Neural crest cell (in vitro differentiated cells): Measurements from ENCODE around the gene CACNA2D4. TPM values are rescaled to one million over a fixed set of nuclear protein-coding genes. Genes with fewer than 3 reads are reported as not detected.

Experiments used
- DNase-seq: peaks from one replicate; pipeline ENCODE4 v3.0.0; 2021; ENCODE audit warnings: low read depth, mixed read lengths, low spot score
- H3K27ac Mint-ChIP-seq: one replicate; pipeline ENCODE4 v1.8.0; 2021; ENCODE audit warnings: mild to moderate bottlenecking, mixed read lengths; ENCODE audit not compliant: unreplicated experiment
- H3K27me3 Mint-ChIP-seq: 2 replicates; pipeline ENCODE4 v1.8.0; 2021; ENCODE audit warnings: low read depth, mild to moderate bottlenecking, mixed read lengths
- H3K36me3 Mint-ChIP-seq: 2 replicates; pipeline ENCODE4 v1.8.0; 2021; ENCODE audit warnings: low read depth, mild to moderate bottlenecking, mixed read lengths
- H3K4me1 Mint-ChIP-seq: 2 replicates; pipeline ENCODE4 v1.8.0; 2021; ENCODE audit warnings: mixed read lengths
- H3K4me3 Mint-ChIP-seq: one replicate; pipeline ENCODE4 v1.8.0; 2021; ENCODE audit warnings: mild to moderate bottlenecking, mixed read lengths
- H3K9me3 Mint-ChIP-seq: 2 replicates; pipeline ENCODE4 v1.8.0; 2021; ENCODE audit warnings: mixed read lengths
- total RNA-seq: library from RNA; stranded (reverse); gene quantifications from 2 replicates; pipeline ENCODE4 v1.2.1, GENCODE V29; 2021
- TF ChIP-seq, protein P1 (sequence below): fragments of 200-600 bp; sonication (generic); conservative IDR thresholded peaks from 2 replicates; pipeline ENCODE4 v1.5.0; 2021; ENCODE audit warnings: antibody characterized with exemption, mild to moderate bottlenecking

The CACNA2D4 gene
- total RNA-seq, 1 donor from 2014 or later = 0.72 TPM

DNA sequence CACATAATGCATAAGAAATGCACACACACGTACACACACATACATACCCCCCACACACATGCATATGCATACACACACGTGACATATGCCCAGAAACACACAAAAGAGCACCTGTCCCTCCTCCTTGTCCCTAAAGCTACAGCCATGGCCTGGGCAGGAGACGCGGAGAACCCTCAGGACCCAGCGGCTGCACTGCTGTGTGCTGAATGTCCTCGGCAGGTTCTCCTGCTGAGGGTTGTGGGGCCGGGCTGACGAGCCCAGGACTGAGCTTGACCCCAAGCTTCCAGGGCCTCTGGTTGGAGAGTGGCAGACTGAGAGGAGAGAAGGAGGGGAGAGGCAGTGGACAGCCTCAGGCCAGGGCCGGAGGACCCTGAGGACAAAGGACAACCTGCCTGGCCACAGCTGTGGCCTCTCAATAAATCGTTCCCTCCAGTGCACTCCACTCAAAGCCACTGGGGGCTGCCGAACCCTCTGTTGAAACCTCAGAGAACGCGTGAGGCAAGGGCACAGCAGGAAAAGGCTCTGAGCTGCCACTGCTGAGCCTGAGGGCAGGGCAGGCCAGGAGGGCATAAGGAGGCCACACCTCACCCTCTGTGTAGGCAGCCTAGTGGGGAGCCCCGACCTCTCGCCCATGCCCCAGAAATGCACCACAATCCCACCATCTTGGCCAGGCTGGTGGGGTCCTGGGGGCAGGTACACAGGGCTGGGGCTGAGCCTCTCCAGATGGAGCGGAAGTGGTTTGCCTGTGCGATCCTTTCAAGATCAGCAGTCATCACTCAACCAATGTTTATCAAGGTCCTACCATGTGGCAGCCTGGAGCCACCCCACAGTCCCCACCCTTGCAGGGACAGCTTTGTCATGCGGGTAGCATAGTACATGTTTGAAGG, 3.1 kb downstream of the CACNA2D4 start:
- Mint-ChIP-seq H3K27ac (no peak overlapping the region), H3K9me3 (no peaks in the 10 kb centered on the region), H3K36me3 (no peaks in the 10 kb centered on the region), H3K27me3 (no peaks in the 10 kb centered on the region), H3K4me3 (no peak overlapping the region), H3K4me1 (peaks cover 38% of the 10 kb centered on the region)
- TF ChIP-seq, protein P1, sequence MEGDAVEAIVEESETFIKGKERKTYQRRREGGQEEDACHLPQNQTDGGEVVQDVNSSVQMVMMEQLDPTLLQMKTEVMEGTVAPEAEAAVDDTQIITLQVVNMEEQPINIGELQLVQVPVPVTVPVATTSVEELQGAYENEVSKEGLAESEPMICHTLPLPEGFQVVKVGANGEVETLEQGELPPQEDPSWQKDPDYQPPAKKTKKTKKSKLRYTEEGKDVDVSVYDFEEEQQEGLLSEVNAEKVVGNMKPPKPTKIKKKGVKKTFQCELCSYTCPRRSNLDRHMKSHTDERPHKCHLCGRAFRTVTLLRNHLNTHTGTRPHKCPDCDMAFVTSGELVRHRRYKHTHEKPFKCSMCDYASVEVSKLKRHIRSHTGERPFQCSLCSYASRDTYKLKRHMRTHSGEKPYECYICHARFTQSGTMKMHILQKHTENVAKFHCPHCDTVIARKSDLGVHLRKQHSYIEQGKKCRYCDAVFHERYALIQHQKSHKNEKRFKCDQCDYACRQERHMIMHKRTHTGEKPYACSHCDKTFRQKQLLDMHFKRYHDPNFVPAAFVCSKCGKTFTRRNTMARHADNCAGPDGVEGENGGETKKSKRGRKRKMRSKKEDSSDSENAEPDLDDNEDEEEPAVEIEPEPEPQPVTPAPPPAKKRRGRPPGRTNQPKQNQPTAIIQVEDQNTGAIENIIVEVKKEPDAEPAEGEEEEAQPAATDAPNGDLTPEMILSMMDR = no peak
- peak; percentile 1 for DNase-seq

DNA sequence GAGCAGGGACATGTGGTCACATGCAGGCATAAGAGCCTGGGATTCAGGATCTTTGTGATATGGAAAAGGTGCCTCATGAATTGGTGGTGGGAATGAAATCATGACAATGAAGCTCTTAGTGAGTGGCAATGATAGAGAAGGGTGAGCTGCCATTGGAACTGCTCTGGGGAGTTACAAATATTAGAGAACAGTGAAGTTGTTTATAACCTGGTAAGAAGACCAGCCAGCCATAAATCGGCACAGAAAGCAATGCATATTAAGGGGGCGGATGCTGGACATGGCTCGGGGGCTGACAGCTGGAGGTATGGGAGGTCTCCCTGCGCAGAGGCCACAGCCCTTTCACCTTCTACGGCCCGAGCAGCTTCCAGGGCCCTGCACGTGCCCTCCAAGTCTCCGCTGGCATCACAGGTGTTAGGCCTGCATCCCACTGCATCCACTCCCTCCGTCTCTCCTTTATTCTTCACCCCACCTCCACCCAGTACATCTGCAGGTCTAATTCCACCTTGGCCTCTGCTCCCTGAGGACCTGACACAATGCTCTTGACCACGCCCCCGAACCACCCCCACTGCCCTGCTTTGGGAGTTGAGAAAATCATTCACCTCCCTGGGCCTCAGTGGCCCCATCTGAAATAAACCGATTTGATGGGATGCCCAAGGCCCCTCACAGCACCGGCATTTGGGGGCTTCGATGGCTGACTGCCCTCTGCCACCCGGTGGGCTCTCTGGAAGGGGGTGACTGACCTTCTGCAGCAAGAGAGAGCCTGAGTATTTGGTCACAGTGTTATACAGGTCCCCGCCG, 4.1 kb downstream of the CACNA2D4 start:
- no peaks in the 10 kb centered on the region for H3K27me3 Mint-ChIP-seq
- H3K4me1 Mint-ChIP-seq = peaks cover 37% of the 10 kb centered on the region
- H3K36me3 Mint-ChIP-seq = no peaks in the 10 kb centered on the region
- H3K27ac Mint-ChIP-seq = no peak overlapping the region
- H3K4me3 Mint-ChIP-seq = no peak overlapping the region
- DNase-seq = peak; percentile 0
- TF ChIP-seq, protein P1 = no peak
- no peaks in the 10 kb centered on the region for H3K9me3 Mint-ChIP-seq

DNA sequence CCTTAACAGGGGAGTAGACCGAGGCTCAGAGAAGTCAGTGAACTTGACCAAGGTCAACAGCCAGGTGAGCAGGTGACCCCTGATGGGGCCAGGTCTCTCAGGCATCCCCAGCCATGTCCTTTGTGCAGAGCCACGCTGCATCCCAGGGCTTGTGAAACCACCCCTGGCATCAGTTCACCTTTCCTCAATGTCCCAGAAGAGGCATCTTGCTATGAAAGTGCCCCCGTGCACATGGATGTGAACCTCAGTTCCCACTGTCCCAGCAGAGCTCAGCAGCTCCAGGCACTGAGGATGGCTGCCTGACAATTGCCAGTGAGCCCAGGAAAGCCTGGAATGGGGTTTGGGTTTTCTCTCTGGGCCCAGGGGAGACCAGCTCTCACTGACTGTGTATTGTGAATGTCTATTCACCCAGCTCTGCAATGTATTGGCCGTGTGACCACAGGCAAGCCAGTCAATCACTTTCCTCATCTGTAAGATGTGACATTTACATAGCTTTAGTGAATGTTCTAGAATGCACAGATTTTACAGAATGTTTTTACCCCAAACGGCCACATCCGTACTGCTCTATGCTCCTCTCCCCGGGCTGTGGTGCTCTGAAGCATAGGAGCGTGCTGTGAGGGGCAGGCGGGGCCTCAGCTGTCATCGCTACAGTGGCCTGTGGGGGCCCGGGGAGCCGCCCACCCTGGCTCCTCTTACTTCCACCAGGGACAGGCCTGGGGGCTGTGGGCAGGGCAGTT, 4.9 kb downstream of the CACNA2D4 start:
- DNase-seq = no peak
- Mint-ChIP-seq H3K9me3 (no peaks in the 10 kb centered on the region), H3K4me3 (no peak overlapping the region), H3K4me1 (peaks cover 33% of the 10 kb centered on the region), H3K36me3 (no peaks in the 10 kb centered on the region), H3K27me3 (no peaks in the 10 kb centered on the region), H3K27ac (no peak overlapping the region)
- TF ChIP-seq, protein P1 = no peak

DNA sequence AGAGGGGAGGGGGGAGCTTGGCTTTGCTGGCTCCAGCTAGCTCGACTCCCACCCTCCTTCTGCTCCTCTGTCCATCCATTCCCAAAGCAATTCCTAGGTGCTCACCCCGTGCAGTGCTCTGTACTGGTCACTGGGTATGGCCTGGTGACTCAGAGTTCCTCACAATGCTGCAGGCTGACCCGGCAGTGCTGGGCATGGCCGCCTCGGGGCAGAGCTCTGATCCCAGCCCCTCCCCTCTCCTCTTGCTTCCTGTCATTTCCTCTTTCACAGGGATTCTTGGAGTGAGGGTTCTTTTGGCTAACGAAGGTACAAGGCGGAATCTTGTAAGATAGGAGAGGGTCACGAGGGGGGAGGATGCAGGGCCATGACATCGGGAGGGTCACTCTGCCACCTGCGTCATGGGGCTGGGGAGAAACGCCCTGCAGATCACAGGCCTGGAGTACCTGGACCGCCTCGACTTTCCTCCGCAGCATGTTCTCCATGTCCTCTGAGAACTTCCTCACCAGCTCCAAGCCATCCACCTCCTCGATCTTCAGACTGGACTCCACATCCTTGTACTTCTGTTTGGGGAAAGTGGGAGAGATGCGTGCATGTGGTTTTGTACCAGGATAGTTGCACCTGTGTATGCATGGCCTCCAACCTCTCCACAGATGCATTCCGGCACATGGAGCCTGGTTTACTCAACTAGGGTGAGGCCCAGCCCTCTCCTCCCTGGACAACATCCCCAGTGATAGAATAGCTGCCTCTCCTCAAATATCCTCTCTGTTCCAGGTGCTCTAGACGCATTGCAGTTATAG, 5.7 kb downstream of the CACNA2D4 start:
- no peak for DNase-seq
- peaks cover 33% of the 10 kb centered on the region for H3K4me1 Mint-ChIP-seq
- H3K36me3 Mint-ChIP-seq = no peaks in the 10 kb centered on the region
- no peak overlapping the region for H3K4me3 Mint-ChIP-seq
- no peaks in the 10 kb centered on the region for H3K27me3 Mint-ChIP-seq
- H3K9me3 Mint-ChIP-seq = no peaks in the 10 kb centered on the region
- TF ChIP-seq, protein P1 = no peak
- H3K27ac Mint-ChIP-seq = peak overlapping the region; percentile 75
